HG03565 (cell line): Measurements from ENCODE around the gene SYNRG.
"Not testable (repeated sequence)": the region's sequence is repeated elsewhere in the genome, so short reads cannot be mapped to it uniquely, and the experiment has no call there.

Experiments
- ATAC-seq: cut with Tn5 transposase; IDR thresholded peaks from one replicate; pipeline ENCODE4 v1.9.1; 2021; ENCODE audit warnings: mild to moderate bottlenecking, moderate library complexity; ENCODE audit not compliant: unreplicated experiment

Gene SYNRG

GRCh38 chr17:37546302-37546701, 62.9 kb downstream of the SYNRG start:
- ATAC-seq = no peak

- no peak for ATAC-seq
These were observed 63.7 kb downstream of the SYNRG start for GRCh38 chr17:37545486-37545885.

- ATAC-seq = no peak
These were observed 65.6 kb downstream of the SYNRG start for GRCh38 chr17:37543637-37544052.

- ATAC-seq = no peak
These were observed 67.1 kb downstream of the SYNRG start for GRCh38 chr17:37541880-37542660.

- no peak for ATAC-seq
These were observed 70.1 kb downstream of the SYNRG start for GRCh38 chr17:37538981-37539659.

- no peak for ATAC-seq
These were observed 73.3 kb downstream of the SYNRG start for GRCh38 chr17:37535906-37536305.

- no peak for ATAC-seq
These were observed 76.5 kb downstream of the SYNRG start for GRCh38 chr17:37532756-37533155.

- no peak for ATAC-seq
These were observed 78.8 kb downstream of the SYNRG start for GRCh38 chr17:37530420-37530819.

GRCh38 chr17:37527249-37527851, 81.9 kb downstream of the SYNRG start:
- ATAC-seq = no peak

GRCh38 chr17:37523715-37524219, 85.5 kb downstream of the SYNRG start:
- no peak for ATAC-seq

- ATAC-seq = no peak
These were observed 87.4 kb downstream of the SYNRG start for GRCh38 chr17:37521821-37522220.

GRCh38 chr17:37520174-37520573, 89.0 kb downstream of the SYNRG start:
- ATAC-seq = no peak

GRCh38 chr17:37519251-37519985, 89.8 kb downstream of the SYNRG start:
- no peak for ATAC-seq

- no peak for ATAC-seq
These were observed 90.4 kb downstream of the SYNRG start for GRCh38 chr17:37518826-37519225.

GRCh38 chr17:37517881-37518280, 91.3 kb downstream of the SYNRG start:
- no peak for ATAC-seq

GRCh38 chr17:37516127-37516571, 93.1 kb downstream of the SYNRG start:
- ATAC-seq = no peak

- ATAC-seq = no peak
These were observed 95.5 kb downstream of the SYNRG start for GRCh38 chr17:37513711-37514110.

- ATAC-seq = no peak
These were observed 96.7 kb downstream of the SYNRG start for GRCh38 chr17:37512442-37513068.

GRCh38 chr17:37511642-37512041, 97.6 kb downstream of the SYNRG start:
- ATAC-seq = not testable (repeated sequence)

- no peak for ATAC-seq
These were observed 99.2 kb downstream of the SYNRG start for GRCh38 chr17:37510056-37510455.

- no peak for ATAC-seq
These were observed 102.1 kb downstream of the SYNRG start for GRCh38 chr17:37507111-37507510.
